GM12891 (cell line): ENCODE results near the gene KCNH5.

Experiments used
- PAX5 ChIP-seq: IDR thresholded peaks from 2 replicates; pipeline ENCODE4 v1.6.1; 2011; ENCODE audit warnings: low read length, moderate library complexity, mild to moderate bottlenecking; ENCODE audit not compliant: insufficient read depth, severe bottlenecking
- POLR2A ChIP-seq: IDR thresholded peaks from 2 replicates; pipeline ENCODE4 v1.6.1; 2011; ENCODE audit warnings: low read depth, low read length, control low read depth
- POLR2AphosphoS5 ChIP-seq: IDR thresholded peaks from 2 replicates; pipeline ENCODE4 v1.6.1; 2011; ENCODE audit warnings: low read depth, low read length, control low read depth
- POU2F2 ChIP-seq: IDR thresholded peaks from 2 replicates; pipeline ENCODE4 v1.6.1; 2011; ENCODE audit warnings: low read depth, mild to moderate bottlenecking, control low read depth, low read length, moderate library complexity
- SPI1 ChIP-seq: IDR thresholded peaks from 2 replicates; pipeline ENCODE4 v1.6.1; 2011; ENCODE audit warnings: low read depth, low read length, control low read depth
- TAF1 ChIP-seq: IDR thresholded peaks from 2 replicates; pipeline ENCODE4 v1.6.1; 2011; ENCODE audit warnings: low read depth, low read length, control low read depth

GRCh38 chr14:62983821-62984220 is 61.4 kb downstream of the KCNH5 start:
- TF ChIP-seq POLR2A (no peak), POLR2AphosphoS5 (no peak), SPI1 (no peak), TAF1 (no peak), POU2F2 (no peak), PAX5 (no peak)
